Trophoblast cell (in vitro differentiated cells and primary cell): ENCODE data around the gene COL4A2.

Source experiments
- DNase-seq, 2 donors: peaks; one replicate each; pipeline ENCODE4 v3.0.0-alpha.2; 2016
- H2AFZ ChIP-seq: 2 replicates; pipeline ENCODE4 v1.6.1; 2013; ENCODE audit warnings: low read length, moderate library complexity, mild to moderate bottlenecking; ENCODE audit not compliant: insufficient read depth, poor library complexity
- H2AK5ac ChIP-seq: 2 replicates; pipeline ENCODE4 v1.6.1; 2013; ENCODE audit warnings: mild to moderate bottlenecking, low read length
- H2BK120ac ChIP-seq: 2 replicates; pipeline ENCODE4 v1.6.1; 2013; ENCODE audit warnings: low read length, mild to moderate bottlenecking, moderate library complexity; ENCODE audit not compliant: insufficient read depth, poor library complexity
- H2BK12ac ChIP-seq: 2 replicates; pipeline ENCODE4 v1.6.1; 2013; ENCODE audit warnings: mild to moderate bottlenecking, low read length, moderate library complexity
- H2BK5ac ChIP-seq: 2 replicates; pipeline ENCODE4 v1.6.1; 2013; ENCODE audit warnings: low read length, low read depth, moderate library complexity, mild to moderate bottlenecking; ENCODE audit not compliant: poor library complexity
- H3K14ac ChIP-seq: 2 replicates; pipeline ENCODE4 v1.6.1; 2013; ENCODE audit warnings: mild to moderate bottlenecking, low read length
- H3K18ac ChIP-seq: 2 replicates; pipeline ENCODE4 v1.6.1; 2013; ENCODE audit warnings: mild to moderate bottlenecking, low read length
- H3K23ac ChIP-seq: 2 replicates; pipeline ENCODE4 v1.6.1; 2013; ENCODE audit warnings: low read length
- H3K27ac ChIP-seq: 2 replicates; pipeline ENCODE4 v1.5.1; 2013; ENCODE audit warnings: low read depth, mild to moderate bottlenecking, inconsistent platforms, low read length, moderate library complexity
- H3K27me3 ChIP-seq: 2 replicates; pipeline ENCODE4 v1.6.1; 2013; ENCODE audit warnings: inconsistent platforms, mild to moderate bottlenecking, low read length, moderate library complexity; ENCODE audit not compliant: insufficient read depth
- H3K36me3 ChIP-seq, 2 experiments: 1 replicate in 1 of 2; 2 replicates in 1 of 2; pipeline ENCODE4 v1.6.1; 2013; ENCODE audit warnings: low read length in 2 of 2, mild to moderate bottlenecking in 2 of 2, moderate library complexity in 1 of 2; ENCODE audit not compliant: insufficient read depth in 2 of 2, control insufficient read depth in 1 of 2
- H3K4ac ChIP-seq: 2 replicates; pipeline ENCODE4 v1.6.1; 2013; ENCODE audit warnings: low read depth, mild to moderate bottlenecking, low read length, moderate library complexity
- H3K4me1 ChIP-seq, 2 experiments: 1 replicate in 1 of 2; 2 replicates in 1 of 2; pipeline ENCODE4 v1.6.1; 2013; ENCODE audit warnings: low read length in 2 of 2, mild to moderate bottlenecking in 2 of 2, moderate library complexity in 1 of 2; ENCODE audit not compliant: insufficient read depth in 2 of 2, control insufficient read depth in 1 of 2
- H3K4me2 ChIP-seq: 2 replicates; pipeline ENCODE4 v1.6.1; 2013; ENCODE audit warnings: inconsistent platforms, mild to moderate bottlenecking, low read length, moderate library complexity
- H3K4me3 ChIP-seq: 2 replicates; pipeline ENCODE4 v1.5.1; 2013; ENCODE audit warnings: mild to moderate bottlenecking, low read depth, low read length, inconsistent platforms
- H3K79me1 ChIP-seq: one replicate; pipeline ENCODE4 v1.6.1; 2013; ENCODE audit warnings: low read length
- H3K79me2 ChIP-seq: 2 replicates; pipeline ENCODE4 v1.6.1; 2013; ENCODE audit warnings: low read length, mild to moderate bottlenecking; ENCODE audit not compliant: control insufficient read depth, insufficient read depth, poor library complexity
- H3K9ac ChIP-seq: 2 replicates; pipeline ENCODE4 v1.6.1; 2013; ENCODE audit warnings: mild to moderate bottlenecking, low read length
- H3K9me3 ChIP-seq: 2 replicates; pipeline ENCODE4 v1.6.1; 2013; ENCODE audit warnings: low read depth, mild to moderate bottlenecking, control low read depth, inconsistent platforms, low read length; ENCODE audit not compliant: insufficient read depth
- H4K12ac ChIP-seq: 2 replicates; pipeline ENCODE4 v1.6.1; 2013; ENCODE audit warnings: low read depth, mild to moderate bottlenecking, low read length, moderate library complexity
- H4K8ac ChIP-seq: 2 replicates; pipeline ENCODE4 v1.6.1; 2013; ENCODE audit warnings: low read depth, mild to moderate bottlenecking, low read length, moderate library complexity
- H4K91ac ChIP-seq: one replicate; pipeline ENCODE4 v1.6.1; 2013; ENCODE audit warnings: low read depth, mild to moderate bottlenecking, low read length, moderate library complexity
- WGBS: extraction: QIAGEN DNeasy Blood & Tissue Kit; methylation state at CpG from one replicate; pipeline ENCODE4 v1.1.7; 2013; ENCODE audit warnings: missing lambda C conversion rate; ENCODE audit not compliant: insufficient read length, insufficient coverage; ENCODE audit errors: extremely low coverage; 5-methylcytosine and 5-hydroxymethylcytosine counted together

Gene COL4A2

DNA sequence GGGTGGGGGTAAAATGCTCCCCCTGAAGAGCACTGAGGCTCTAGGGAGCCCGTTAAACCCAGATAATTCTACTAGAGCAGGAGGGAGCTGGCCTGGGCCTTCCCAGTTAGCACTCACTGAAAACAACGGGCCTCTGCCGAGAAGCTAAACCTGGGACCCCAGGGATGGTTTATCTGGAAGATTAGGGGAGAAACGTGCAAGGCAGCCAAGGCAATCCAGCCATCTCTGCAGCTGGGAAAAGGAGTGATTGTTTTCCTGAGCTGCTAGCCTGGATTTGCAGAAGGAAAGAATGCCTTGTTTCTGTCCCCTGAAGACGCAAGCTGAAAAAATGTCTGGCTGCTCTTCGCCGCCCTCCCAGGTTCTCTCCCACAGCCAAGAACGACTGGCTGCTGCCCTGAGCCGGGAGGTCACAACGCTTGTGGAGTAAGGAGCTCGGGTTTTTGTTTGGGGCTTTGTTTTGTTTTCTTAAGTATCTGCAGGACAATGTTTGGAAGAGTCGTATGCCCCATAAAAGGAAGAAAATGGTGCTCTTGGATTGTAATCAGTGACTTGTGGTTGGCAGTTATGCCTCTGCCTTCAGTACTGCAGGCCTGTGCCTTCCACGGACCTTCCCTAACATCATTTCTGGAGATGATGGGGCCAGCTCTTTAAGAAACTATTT is 31.5 kb downstream of the COL4A2 start:
- peak overlapping the region; percentile 20 for H3K4me2 ChIP-seq
- H2BK120ac ChIP-seq = peak overlapping the region; percentile 61
- peak overlapping the region; percentile 58 for H4K91ac ChIP-seq
- peak overlapping the region; percentile 74 for H2BK12ac ChIP-seq
- WGBS = no CpG with 5 or more reads among the region's 13 CpGs
- no peak overlapping the region for H2AK5ac ChIP-seq
- no peak overlapping the region for H4K12ac ChIP-seq
- peaks cover 16 to 25% of the 10 kb centered on the region in 2 experiments for H3K36me3 ChIP-seq
- no peak overlapping the region for H3K4ac ChIP-seq
- H3K79me2 ChIP-seq = peaks cover 10% of the 10 kb centered on the region
- no peak overlapping the region for H3K9ac ChIP-seq
- peak overlapping the region; percentile 95 for H3K27ac ChIP-seq
- peak overlapping the region; percentile 48 for H2AFZ ChIP-seq
- peak overlapping the region; percentile 57 for H4K8ac ChIP-seq
- H3K4me3 ChIP-seq = no peak overlapping the region
- no peak overlapping the region for H3K23ac ChIP-seq
- H3K18ac ChIP-seq = peak overlapping the region; percentile 57
- peaks cover 1% of the 10 kb centered on the region for H3K9me3 ChIP-seq
- H2BK5ac ChIP-seq = peak overlapping the region; percentile 86
- H3K14ac ChIP-seq = peak overlapping the region; percentile 16
- peaks cover 45 to 55% of the 10 kb centered on the region in 2 experiments for H3K4me1 ChIP-seq
- peak; percentile 58 to 66 for DNase-seq
- peaks cover 42% of the 10 kb centered on the region for H3K79me1 ChIP-seq
- H3K27me3 ChIP-seq = no peaks in the 10 kb centered on the region

DNA sequence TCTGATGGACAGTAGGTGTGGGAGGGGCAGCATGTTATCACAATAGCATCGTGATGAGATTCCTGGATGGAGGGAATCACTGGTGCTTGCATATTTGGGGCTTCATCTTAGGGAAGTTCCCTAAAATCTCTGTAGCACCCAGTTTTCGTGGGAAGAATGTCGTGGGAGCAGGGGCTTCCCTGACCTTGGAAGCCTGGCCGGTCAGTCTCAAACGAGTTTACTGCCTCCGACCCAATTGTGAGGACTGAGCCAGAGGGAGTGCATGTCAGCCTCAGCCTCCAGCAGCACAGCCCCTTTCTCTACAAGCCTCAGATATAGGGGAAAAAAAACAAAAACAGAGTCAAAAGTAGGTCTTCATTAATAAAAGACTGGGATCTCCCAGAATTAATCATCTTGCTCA is 32.2 kb downstream of the COL4A2 start:
- no peak overlapping the region for H3K4me3 ChIP-seq
- H2BK12ac ChIP-seq = peak overlapping the region; percentile 81
- no CpG with 5 or more reads among the region's 6 CpGs for WGBS
- peak overlapping the region; percentile 82 for H4K91ac ChIP-seq
- H2AK5ac ChIP-seq = peak overlapping the region; percentile 81
- DNase-seq = no peak
- peaks cover 1% of the 10 kb centered on the region for H3K9me3 ChIP-seq
- H4K12ac ChIP-seq = no peak overlapping the region
- H4K8ac ChIP-seq = peak overlapping the region; percentile 61
- peak overlapping the region; percentile 95 for H3K27ac ChIP-seq
- H2BK120ac ChIP-seq = peak overlapping the region; percentile 69
- peaks cover 39 to 49% of the 10 kb centered on the region in 2 experiments for H3K4me1 ChIP-seq
- no peak overlapping the region for H3K4me2 ChIP-seq
- H3K79me1 ChIP-seq = peaks cover 38% of the 10 kb centered on the region
- H3K14ac ChIP-seq = peak overlapping the region; percentile 69
- peaks cover 10% of the 10 kb centered on the region for H3K79me2 ChIP-seq
- H3K18ac ChIP-seq = peak overlapping the region; percentile 80
- H3K23ac ChIP-seq = no peak overlapping the region
- peak overlapping the region; percentile 84 for H3K4ac ChIP-seq
- H3K27me3 ChIP-seq = no peaks in the 10 kb centered on the region
- peak overlapping the region; percentile 66 for H2BK5ac ChIP-seq
- H3K36me3 ChIP-seq = peaks cover 16 to 25% of the 10 kb centered on the region in 2 experiments
- no peak overlapping the region for H2AFZ ChIP-seq
- H3K9ac ChIP-seq = no peak overlapping the region

DNA sequence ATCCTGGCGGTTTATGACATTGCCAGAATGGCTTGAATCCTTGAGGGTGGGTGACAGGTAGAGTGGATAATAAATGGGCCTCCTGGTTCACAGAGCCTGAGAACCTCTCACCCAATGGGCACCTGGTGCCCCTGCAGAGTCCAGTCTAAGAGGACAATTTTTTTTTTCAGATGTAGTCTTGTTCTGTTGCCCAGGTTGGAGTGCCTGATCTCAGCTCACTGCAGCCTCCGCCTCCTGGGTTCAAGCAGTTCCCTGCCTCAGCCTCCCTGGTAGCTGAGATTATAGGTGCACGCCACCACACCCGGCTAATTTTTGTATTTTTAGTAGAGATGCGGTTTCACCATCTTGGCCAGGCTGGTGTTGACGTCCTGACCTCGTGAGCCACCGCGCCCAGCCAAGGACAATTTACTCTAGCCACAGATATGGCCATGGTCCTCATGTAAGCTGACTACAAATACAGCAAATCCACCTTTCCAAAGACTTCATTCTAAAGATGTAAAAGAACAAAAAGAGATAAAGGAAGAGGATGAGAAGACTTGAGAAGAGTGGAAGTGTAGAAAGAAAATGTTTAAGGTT is 33.0 kb downstream of the COL4A2 start:
- H3K36me3 ChIP-seq = peaks cover 12 to 21% of the 10 kb centered on the region in 2 experiments
- no peak overlapping the region for H3K4me2 ChIP-seq
- H2BK120ac ChIP-seq = peak overlapping the region; percentile 75
- H3K79me1 ChIP-seq = peaks cover 33% of the 10 kb centered on the region
- no peak for DNase-seq
- H3K9me3 ChIP-seq = peaks cover 1% of the 10 kb centered on the region
- peak overlapping the region; percentile 34 for H4K91ac ChIP-seq
- no peak overlapping the region for H3K4me3 ChIP-seq
- peak overlapping the region; percentile 58 for H3K18ac ChIP-seq
- H3K9ac ChIP-seq = no peak overlapping the region
- H3K27me3 ChIP-seq = no peaks in the 10 kb centered on the region
- WGBS = no CpG with 5 or more reads among the region's 9 CpGs
- peak overlapping the region; percentile 15 for H2BK5ac ChIP-seq
- no peak overlapping the region for H4K12ac ChIP-seq
- H3K4me1 ChIP-seq = peaks cover 35 to 45% of the 10 kb centered on the region in 2 experiments
- peak overlapping the region; percentile 34 for H2BK12ac ChIP-seq
- H3K23ac ChIP-seq = no peak overlapping the region
- peak overlapping the region; percentile 71 for H3K27ac ChIP-seq
- peak overlapping the region; percentile 32 for H3K14ac ChIP-seq
- H2AFZ ChIP-seq = no peak overlapping the region
- H4K8ac ChIP-seq = no peak overlapping the region
- peaks cover 6% of the 10 kb centered on the region for H3K79me2 ChIP-seq
- H3K4ac ChIP-seq = peak overlapping the region; percentile 44
- H2AK5ac ChIP-seq = no peak overlapping the region

DNA sequence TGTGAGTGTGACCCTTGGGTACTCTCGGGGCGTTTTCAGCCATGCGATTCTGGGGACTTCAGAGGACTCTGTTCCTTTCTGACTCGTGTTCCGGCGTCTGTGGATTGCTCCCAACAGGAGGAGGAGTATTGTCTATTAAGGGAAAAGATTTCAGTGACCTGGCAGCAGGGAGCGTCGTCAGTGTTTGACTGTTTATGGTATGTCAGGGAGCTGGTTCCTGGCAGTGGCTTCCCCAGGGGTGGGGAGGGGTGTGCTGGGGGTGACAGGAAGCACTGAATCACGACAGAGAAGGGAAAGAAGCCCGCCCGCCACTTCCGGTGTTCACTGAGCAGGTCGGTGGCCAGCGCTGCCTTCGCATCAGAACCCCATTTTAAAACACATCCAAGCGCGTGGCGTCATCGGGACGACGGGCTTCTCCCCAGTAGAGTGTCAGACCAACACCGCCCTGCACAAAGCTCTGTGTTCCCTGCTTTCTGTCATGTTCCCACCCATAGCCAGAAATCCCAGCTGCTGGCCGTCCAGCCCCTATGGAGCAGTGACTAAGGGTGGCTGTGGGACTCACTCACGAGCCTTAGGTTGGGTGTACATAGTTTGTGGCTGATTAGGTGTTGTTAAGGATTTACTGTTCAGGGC is 33.8 kb downstream of the COL4A2 start:
- H2AFZ ChIP-seq = no peak overlapping the region
- H3K9me3 ChIP-seq = peaks cover 1% of the 10 kb centered on the region
- peak overlapping the region; percentile 36 for H2AK5ac ChIP-seq
- H2BK120ac ChIP-seq = peak overlapping the region; percentile 54
- peak overlapping the region; percentile 67 for H2BK5ac ChIP-seq
- no peak overlapping the region for H3K4me2 ChIP-seq
- peak overlapping the region; percentile 64 for H4K8ac ChIP-seq
- no peaks in the 10 kb centered on the region for H3K27me3 ChIP-seq
- H2BK12ac ChIP-seq = peak overlapping the region; percentile 65
- peak overlapping the region; percentile 78 for H3K18ac ChIP-seq
- peaks cover 34 to 46% of the 10 kb centered on the region in 2 experiments for H3K4me1 ChIP-seq
- DNase-seq = peak; percentile 86 to 88
- H4K91ac ChIP-seq = peak overlapping the region; percentile 31
- H3K36me3 ChIP-seq = peaks cover 16 to 20% of the 10 kb centered on the region in 2 experiments
- peaks cover 36% of the 10 kb centered on the region for H3K79me1 ChIP-seq
- no peak overlapping the region for H3K23ac ChIP-seq
- peak overlapping the region; percentile 71 for H3K27ac ChIP-seq
- H3K4me3 ChIP-seq = no peak overlapping the region
- H4K12ac ChIP-seq = peak overlapping the region; percentile 34
- peak overlapping the region; percentile 61 for H3K4ac ChIP-seq
- H3K14ac ChIP-seq = peak overlapping the region; percentile 41
- peak overlapping the region; percentile 18 for H3K9ac ChIP-seq
- WGBS = no CpG with 5 or more reads among the region's 24 CpGs
- H3K79me2 ChIP-seq = peaks cover 6% of the 10 kb centered on the region
